Measurements from ENCODE around the gene POLR2I. TPM values are rescaled to one million over a fixed set of nuclear protein-coding genes. Genes with fewer than 3 reads are reported as not detected.
A peak's percentile ranks its signal among the peaks of the same experiment; 100 is the strongest.

The POLR2I gene
- total RNA-seq, 1 experiment from 2014 or later: 146 TPM

- no CpG with 5 or more reads among the region's 7 CpGs for WGBS (ENCODE audit: extremely low coverage, insufficient read length, low lambda C conversion rate)
- H3K27ac Mint-ChIP-seq: peak overlapping the region; percentile 90 to 97 (median 95)
- Histone ChIP-seq H3K23me2 (ENCODE audit: insufficient read length, low read depth, low read length, poor library complexity, severe bottlenecking) (no peaks in the 10 kb centered on the region), H3K9ac (ENCODE audit: extremely low read depth, insufficient read length, low read length) (no peak overlapping the region), H4K8ac (replicated peaks; ENCODE audit: insufficient read length, low read depth, low read length) (no peak overlapping the region), H3K56ac (ENCODE audit: insufficient read length, low read depth, low read length) (no peak overlapping the region), H3K27me3 (ENCODE audit: insufficient read depth, low read length) (no peaks in the 10 kb centered on the region), H3K18ac (ENCODE audit: insufficient read length, low read depth, low read length) (peak overlapping the region; percentile 53), H3K23ac (ENCODE audit: insufficient read length, low read depth, low read length) (no peak overlapping the region), H4K5ac (ENCODE audit: insufficient read length, low read depth, low read length) (no peak overlapping the region), H2BK20ac (ENCODE audit: low read depth, low read length, poor library complexity, severe bottlenecking) (no peak overlapping the region), H3K4me1 (ENCODE audit: insufficient read depth, low read length) (peaks cover 5% of the 10 kb centered on the region; the same call in 1 of the 2 replicates), H3K4me2 (ENCODE audit: insufficient read depth, insufficient read length, low read length) (no peak overlapping the region), H2BK12ac (ENCODE audit: insufficient read length, low read depth, low read length) (no peak overlapping the region), H2AK5ac (ENCODE audit: insufficient read length, low read length) (no peak overlapping the region), H2BK15ac (ENCODE audit: low read depth, low read length) (no peak overlapping the region), H2BK120ac (ENCODE audit: low read depth, low read length, poor library complexity, severe bottlenecking) (no peak overlapping the region), H3T11ph (ENCODE audit: low read length) (no peak overlapping the region), H2BK5ac (ENCODE audit: insufficient read length, low read length) (no peak overlapping the region), H3K79me1 (ENCODE audit: insufficient read depth, low read depth, low read length, poor library complexity, severe bottlenecking) (no peaks in the 10 kb centered on the region), H3K14ac (ENCODE audit: insufficient read depth, low read length) (peak overlapping the region; percentile 72; the same call in 1 of the 2 replicates), H4K20me1 (ENCODE audit: control insufficient read depth, insufficient read depth, insufficient read length) (no peaks in the 10 kb centered on the region), H2AFZ (ENCODE audit: low read length) (no peak overlapping the region), H3K4ac (ENCODE audit: low read depth, low read length) (no peak overlapping the region), H3K79me2 (ENCODE audit: insufficient read depth, low read length) (no peaks in the 10 kb centered on the region), H4K91ac (ENCODE audit: insufficient read length, low read depth, low read length) (no peak overlapping the region), H3K9me3 (ENCODE audit: control insufficient read depth, low read depth, low read length) (no peaks in the 10 kb centered on the region), H3K27ac (ENCODE audit: insufficient read length, low read depth, low read length) (peak overlapping the region; percentile 12)
- peaks cover 16 to 28% (median 20%) of the 10 kb centered on the region in 3 experiments; a peak in 6 of 7 replicates for H3K36me3 Mint-ChIP-seq (ENCODE audit: insufficient read depth in 1 of 3, low read depth in 3 of 3)
- no peaks in the 10 kb centered on the region for H3K27me3 Mint-ChIP-seq (ENCODE audit: low read depth)
- no peak for TF ChIP-seq CTCF (conservative IDR thresholded peaks at IDR 0.05)
- peak overlapping the region; percentile 45 to 71 for H3K4me3 Mint-ChIP-seq
- DNase-seq: peak; percentile 56
- no peaks in the 10 kb centered on the region; a peak in 2 of 5 replicates for H3K9me3 Mint-ChIP-seq
- H3K4me1 Mint-ChIP-seq: peaks cover 51 to 52% of the 10 kb centered on the region in 2 experiments
Observed at GRCh38 chr19:36160821-36161596, 46.3 kb upstream of the POLR2I start.

All from H9 (cell line).